OCI-LY1 (cell line): Measurements from ENCODE around the gene EMID1.

Source experiments
- CTCF ChIP-seq: fragments of 200-600 bp; sonication (generic), shearing (Covaris generic); IDR thresholded peaks from 2 replicates; pipeline ENCODE4 v1.5.1; 2017; ENCODE audit warnings: mild to moderate bottlenecking, antibody characterized with exemption, low read length, moderate library complexity, mixed read lengths
- EZH2 ChIP-seq: fragments of 200-600 bp; sonication (generic), shearing (Covaris generic); IDR thresholded peaks from 2 replicates; pipeline ENCODE4 v1.8.0; 2017; ENCODE audit warnings: borderline replicate concordance, mixed run types, mild to moderate bottlenecking, antibody characterized with exemption, low read length, moderate library complexity, mixed read lengths

GRCh38 chr22:29163808-29164207, 41.9 kb upstream of the EMID1 start:
- no peak for TF ChIP-seq CTCF
- TF ChIP-seq EZH2: no peak
